ENCODE measurements around the gene TMEM184C.

- TF ChIP-seq CTCF (IDR thresholded peaks at IDR 0.05) (no peak), USF2 (CRISPR knock-in tag; IDR thresholded peaks at IDR 0.05) (no peak), ATF3 (CRISPR knock-in tag; conservative IDR thresholded peaks at IDR 0.05) (no peak), NR1H2 (CRISPR knock-in tag; IDR thresholded peaks at IDR 0.05) (no peak), ZNF671 (CRISPR knock-in tag; IDR thresholded peaks at IDR 0.05) (no peak), ATF2 (CRISPR knock-in tag; IDR thresholded peaks at IDR 0.05; ENCODE audit: borderline replicate concordance, low read depth) (no peak), RELA (CRISPR knock-in tag; IDR thresholded peaks at IDR 0.05; ENCODE audit: borderline replicate concordance) (no peak), USF1 (CRISPR knock-in tag; IDR thresholded peaks at IDR 0.05) (no peak)
These were observed 92.8 kb downstream of the TMEM184C start for GRCh38 chr4:147709999-147710398.

Data from WTC11 (cell line).